ENCODE data around the gene LPIN2.

LPIN2 gene

GRCh38 chr18:2970772-2971659 lies 41.9 kb downstream of the LPIN2 start:
- Histone ChIP-seq H3K4me3 (replicated peaks; ENCODE audit: insufficient read depth, low read length) (peak overlapping the region; percentile 30), H3K27me3 (ENCODE audit: insufficient read depth, poor library complexity, severe bottlenecking) (no peaks in the 10 kb centered on the region), H3K27ac (replicated peaks) (peak overlapping the region; percentile 52)
- peak; percentile 74 to 92 for DNase-seq (ENCODE audit: low read depth in 1 of 2, low spot score in 1 of 2)
- TF ChIP-seq, protein P1, sequence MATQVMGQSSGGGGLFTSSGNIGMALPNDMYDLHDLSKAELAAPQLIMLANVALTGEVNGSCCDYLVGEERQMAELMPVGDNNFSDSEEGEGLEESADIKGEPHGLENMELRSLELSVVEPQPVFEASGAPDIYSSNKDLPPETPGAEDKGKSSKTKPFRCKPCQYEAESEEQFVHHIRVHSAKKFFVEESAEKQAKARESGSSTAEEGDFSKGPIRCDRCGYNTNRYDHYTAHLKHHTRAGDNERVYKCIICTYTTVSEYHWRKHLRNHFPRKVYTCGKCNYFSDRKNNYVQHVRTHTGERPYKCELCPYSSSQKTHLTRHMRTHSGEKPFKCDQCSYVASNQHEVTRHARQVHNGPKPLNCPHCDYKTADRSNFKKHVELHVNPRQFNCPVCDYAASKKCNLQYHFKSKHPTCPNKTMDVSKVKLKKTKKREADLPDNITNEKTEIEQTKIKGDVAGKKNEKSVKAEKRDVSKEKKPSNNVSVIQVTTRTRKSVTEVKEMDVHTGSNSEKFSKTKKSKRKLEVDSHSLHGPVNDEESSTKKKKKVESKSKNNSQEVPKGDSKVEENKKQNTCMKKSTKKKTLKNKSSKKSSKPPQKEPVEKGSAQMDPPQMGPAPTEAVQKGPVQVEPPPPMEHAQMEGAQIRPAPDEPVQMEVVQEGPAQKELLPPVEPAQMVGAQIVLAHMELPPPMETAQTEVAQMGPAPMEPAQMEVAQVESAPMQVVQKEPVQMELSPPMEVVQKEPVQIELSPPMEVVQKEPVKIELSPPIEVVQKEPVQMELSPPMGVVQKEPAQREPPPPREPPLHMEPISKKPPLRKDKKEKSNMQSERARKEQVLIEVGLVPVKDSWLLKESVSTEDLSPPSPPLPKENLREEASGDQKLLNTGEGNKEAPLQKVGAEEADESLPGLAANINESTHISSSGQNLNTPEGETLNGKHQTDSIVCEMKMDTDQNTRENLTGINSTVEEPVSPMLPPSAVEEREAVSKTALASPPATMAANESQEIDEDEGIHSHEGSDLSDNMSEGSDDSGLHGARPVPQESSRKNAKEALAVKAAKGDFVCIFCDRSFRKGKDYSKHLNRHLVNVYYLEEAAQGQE (IDR thresholded peaks at IDR 0.05; ENCODE audit: insufficient replicate concordance, low read depth), result no peak
- TF ChIP-seq POLR2AphosphoS5 (IDR thresholded peaks at IDR 0.05; ENCODE audit: low read depth), result peak; percentile 22; the same call in 1 of the 2 replicates
- TF ChIP-seq SPI1 (IDR thresholded peaks at IDR 0.05; ENCODE audit: borderline replicate concordance, low read depth), result peak; percentile 79

DNA sequence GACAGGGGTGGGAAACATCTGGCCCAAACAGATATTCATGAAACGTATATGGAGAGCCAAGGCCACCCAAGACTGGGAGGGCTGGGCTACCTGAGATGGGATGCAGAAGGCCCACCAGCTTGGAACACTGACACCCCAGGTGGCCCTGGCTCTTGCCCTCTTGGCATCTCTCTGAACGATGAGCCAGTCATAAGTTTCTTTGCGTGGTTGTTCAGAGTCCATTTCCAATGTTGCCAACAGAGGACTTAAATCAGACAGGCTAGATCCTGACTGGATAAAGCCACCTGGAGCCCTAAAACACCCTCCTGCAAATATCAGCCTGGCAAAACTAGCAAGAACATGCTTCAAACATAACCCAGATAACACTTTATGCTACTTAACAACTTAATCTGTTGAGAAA lies 42.6 kb downstream of the LPIN2 start:
- TF ChIP-seq CTCF (IDR thresholded peaks at IDR 0.05; ENCODE audit: insufficient read depth, low read length) (no peak), SPI1 (IDR thresholded peaks at IDR 0.05; ENCODE audit: borderline replicate concordance, low read depth) (no peak), POLR2AphosphoS5 (IDR thresholded peaks at IDR 0.05; ENCODE audit: low read depth) (no peak), GABPA (IDR thresholded peaks at IDR 0.05; ENCODE audit: low read depth) (no peak)
- TF ChIP-seq, protein P1 (IDR thresholded peaks at IDR 0.05; ENCODE audit: insufficient replicate concordance, low read depth), result no peak
- H3K27ac ChIP-seq (replicated peaks), result no peak overlapping the region
- DNase-seq (ENCODE audit: low read depth in 1 of 2, low spot score in 1 of 2), result no peak
- no peaks in the 10 kb centered on the region for H3K27me3 ChIP-seq (ENCODE audit: insufficient read depth, poor library complexity, severe bottlenecking)
- H3K4me3 ChIP-seq (replicated peaks; ENCODE audit: insufficient read depth, low read length), result no peak overlapping the region

DNA sequence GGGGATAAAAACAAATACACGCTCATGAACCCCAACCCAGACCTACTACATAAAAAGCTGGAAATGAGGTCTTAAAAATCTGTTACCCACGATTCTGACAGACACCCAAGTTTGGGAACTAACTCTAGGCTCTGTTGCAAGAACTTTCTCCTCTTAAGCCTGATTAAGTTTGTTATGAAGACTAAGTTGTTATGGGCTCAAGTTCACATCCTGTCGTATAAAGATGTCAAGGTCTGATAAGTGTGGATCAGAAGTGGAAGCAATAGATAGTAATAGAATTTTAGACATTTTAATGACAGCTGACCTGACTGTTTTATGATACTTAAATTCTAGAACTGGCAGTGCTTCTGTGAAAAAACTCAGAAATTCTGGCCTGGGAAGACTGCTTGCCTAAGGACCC lies 43.2 kb downstream of the LPIN2 start:
- Histone ChIP-seq H3K27ac (replicated peaks) (no peak overlapping the region), H3K4me3 (replicated peaks; ENCODE audit: insufficient read depth, low read length) (no peak overlapping the region), H3K27me3 (ENCODE audit: insufficient read depth, poor library complexity, severe bottlenecking) (no peaks in the 10 kb centered on the region)

More for the DNA sequence above, 43.2 kb downstream of the LPIN2 start:
- TF ChIP-seq SPI1 (IDR thresholded peaks at IDR 0.05; ENCODE audit: borderline replicate concordance, low read depth) (no peak), CTCF (IDR thresholded peaks at IDR 0.05; ENCODE audit: insufficient read depth, low read length) (no peak), POLR2AphosphoS5 (IDR thresholded peaks at IDR 0.05; ENCODE audit: low read depth) (no peak), GABPA (IDR thresholded peaks at IDR 0.05; ENCODE audit: low read depth) (no peak)
- TF ChIP-seq, protein P1 (IDR thresholded peaks at IDR 0.05; ENCODE audit: insufficient replicate concordance, low read depth), result no peak
- no peak for DNase-seq (ENCODE audit: low read depth in 1 of 2, low spot score in 1 of 2)

Data from HL-60 (cell line).